Esophagus squamous epithelium (tissue), 4 donors: Measurements from ENCODE around the gene FAM20C.

Experiments used
- CTCF ChIP-seq, 6 experiments: fragments of 450-650 bp in 4 of 6; fragments of 200-600 bp in 2 of 6; sonication (generic) in 2 of 6; IDR thresholded peaks; one replicate each; pipeline ENCODE4 v1.5.1; 2016 to 2019; ENCODE audit warnings: antibody characterized with exemption in 6 of 6, mild to moderate bottlenecking in 4 of 6, moderate library complexity in 4 of 6
- POLR2A ChIP-seq, 4 donors: fragments of 450-650 bp; IDR thresholded peaks; one replicate each; pipeline ENCODE4 v1.6.1; 2017; ENCODE audit warnings: antibody characterized with exemption in 4 of 4, mild to moderate bottlenecking in 4 of 4, moderate library complexity in 3 of 4

- TF ChIP-seq CTCF (IDR thresholded peaks at IDR 0.05) (no peak), POLR2A (IDR thresholded peaks at IDR 0.05) (no peak)
Observed at GRCh38 chr7:174716-175115, 17.7 kb upstream of the FAM20C start.
